Stomach (tissue), 9 donors: ENCODE data around the gene UNC45B. TPM values are rescaled to one million over a fixed set of nuclear protein-coding genes. Genes with fewer than 3 reads are reported as not detected.

Experiments
- DNase-seq, 2 donors: peaks; one replicate each; pipeline versions ENCODE4 v3.0.0 to v3.0.0-alpha.2; 2013 to 2019
- H3K27ac ChIP-seq, 5 donors: fragments of 200-600 bp in 4 of 5; sonication (generic) in 4 of 5; one replicate each; pipeline ENCODE4 v1.5.1; 2013 to 2019; ENCODE audit warnings: mild to moderate bottlenecking in 1 of 5, moderate library complexity in 1 of 5
- H3K27me3 ChIP-seq, 3 donors: fragments of 200-600 bp; sonication (generic); one replicate each; pipeline ENCODE4 v1.5.1; 2017 to 2019; ENCODE audit warnings: mixed run types in 1 of 3
- H3K36me3 ChIP-seq, 4 donors: fragments of 200-600 bp; sonication (generic); 1 replicate in 3 of 4; 2 replicates in 1 of 4; pipeline ENCODE4 v1.5.1; 2016 to 2019
- H3K4me1 ChIP-seq, 4 donors: fragments of 200-600 bp; sonication (generic); one replicate each; pipeline ENCODE4 v1.5.1; 2016 to 2019
- H3K4me3 ChIP-seq, 4 donors: fragments of 200-600 bp; sonication (generic) in 3 of 4; one replicate each; pipeline ENCODE4 v1.5.1; 2016 to 2019; ENCODE audit warnings: mild to moderate bottlenecking in 1 of 4
- H3K9me3 ChIP-seq, 4 donors: fragments of 200-600 bp; sonication (generic); one replicate each; pipeline ENCODE4 v1.5.1; 2016 to 2019
- EP300 ChIP-seq: sonication (generic); formaldehyde crosslinking; IDR thresholded peaks from one replicate; pipeline ENCODE4 v1.6.1; 2017; ENCODE audit warnings: antibody characterized with exemption
- POLR2A ChIP-seq, 4 donors: fragments of 450-650 bp; IDR thresholded peaks; one replicate each; pipeline ENCODE4 v1.6.1; 2016; ENCODE audit warnings: antibody characterized with exemption in 4 of 4, control low read depth in 2 of 4, mild to moderate bottlenecking in 1 of 4, moderate library complexity in 1 of 4
- POLR2AphosphoS5 ChIP-seq, 3 donors: sonication (generic); formaldehyde crosslinking; IDR thresholded peaks; one replicate each; pipeline ENCODE4 v1.6.1; 2016; ENCODE audit warnings: antibody characterized with exemption in 3 of 3
- WGBS, 5 donors: extraction: QIAGEN DNeasy Blood & Tissue Kit in 3 of 5; methylation state at CpG; one replicate each; pipeline versions ENCODE4 v1.1.5 to v1.1.7; 2013 to 2018; 5-methylcytosine and 5-hydroxymethylcytosine counted together
- intact Hi-C: fragments of 100-400 bp; cut with DNase I; formaldehyde crosslinking; loops from one replicate; pipeline ENCODE4 v1.15.1; 2023; ENCODE audit warnings: low total_unique reads
- polyA plus RNA-seq, 3 donors: library from polyadenylated mRNA; stranded (reverse); fragments of 200-250 nt; gene quantifications; one replicate each; pipeline ENCODE4 v1.2.3, GENCODE V29; 2013
- total RNA-seq, 5 donors: library from RNA; depleted of rRNA; stranded (reverse); fragments of >200 nt; gene quantifications; one replicate each; pipeline versions ENCODE4 v1.1.0 to v1.2.3, GENCODE V29; 2014 to 2016
- TF ChIP-seq, protein P1 (sequence below), 7 experiments: fragments of 450-650 bp in 4 of 7; fragments of 200-600 bp in 3 of 7; sonication (generic) in 3 of 7; IDR thresholded peaks; one replicate each; pipeline ENCODE4 v1.5.1; 2016 to 2019; ENCODE audit warnings: antibody characterized with exemption in 7 of 7, control low read depth in 2 of 7, mild to moderate bottlenecking in 1 of 7
- donor health status: healthy with polysubstance abuse.
- donor health status: Bipolar disorder and iron deficiency.
- donor health status: healthy.

Gene UNC45B
- total and polyA plus RNA-seq, 8 donors = 0.05 to 1.8 (median 0.30) TPM; not detected in 2

DNA sequence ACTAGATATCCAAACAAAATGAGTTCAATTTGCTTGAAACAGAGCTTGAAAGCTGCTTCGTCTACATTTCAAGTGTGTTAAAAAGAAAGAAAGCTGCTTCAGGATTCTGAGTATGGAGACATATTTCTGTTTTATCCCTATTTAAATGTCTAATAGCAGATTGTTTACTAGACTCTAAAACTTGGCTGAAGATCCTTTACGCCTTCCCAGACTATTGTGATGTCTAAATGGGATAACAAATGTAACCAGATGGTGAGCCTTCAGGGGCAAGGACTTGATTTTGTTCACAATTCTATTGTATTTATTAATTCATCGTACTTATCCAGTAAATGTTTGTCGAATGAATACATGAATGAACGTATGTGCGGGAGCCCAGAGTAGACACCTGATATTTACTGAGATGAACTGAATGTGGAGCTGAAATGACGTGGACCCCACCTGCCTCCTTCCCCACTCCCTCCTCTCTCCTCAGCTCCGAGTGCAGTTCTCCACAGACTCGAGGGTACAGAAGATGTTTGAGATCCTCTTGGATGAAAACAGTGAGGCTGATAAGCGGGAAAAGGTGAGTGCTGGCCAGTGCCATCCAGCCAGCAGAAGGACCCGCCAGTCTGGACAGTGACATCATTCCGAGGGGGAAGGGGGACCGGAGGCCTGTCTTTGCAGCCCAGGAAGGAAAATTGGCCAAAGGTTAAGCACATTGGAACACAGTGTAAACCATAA lies 5.0 kb downstream of the UNC45B start:
- peaks cover 0 to 9% (median 0%) of the 10 kb centered on the region in 3 donors for H3K27me3 ChIP-seq
- H3K4me3 ChIP-seq = no peak overlapping the region
- TF ChIP-seq EP300 (no peak), POLR2AphosphoS5 (IDR thresholded peaks at IDR 0.05) (no peak), POLR2A (IDR thresholded peaks at IDR 0.05) (no peak)
- TF ChIP-seq, protein P1, sequence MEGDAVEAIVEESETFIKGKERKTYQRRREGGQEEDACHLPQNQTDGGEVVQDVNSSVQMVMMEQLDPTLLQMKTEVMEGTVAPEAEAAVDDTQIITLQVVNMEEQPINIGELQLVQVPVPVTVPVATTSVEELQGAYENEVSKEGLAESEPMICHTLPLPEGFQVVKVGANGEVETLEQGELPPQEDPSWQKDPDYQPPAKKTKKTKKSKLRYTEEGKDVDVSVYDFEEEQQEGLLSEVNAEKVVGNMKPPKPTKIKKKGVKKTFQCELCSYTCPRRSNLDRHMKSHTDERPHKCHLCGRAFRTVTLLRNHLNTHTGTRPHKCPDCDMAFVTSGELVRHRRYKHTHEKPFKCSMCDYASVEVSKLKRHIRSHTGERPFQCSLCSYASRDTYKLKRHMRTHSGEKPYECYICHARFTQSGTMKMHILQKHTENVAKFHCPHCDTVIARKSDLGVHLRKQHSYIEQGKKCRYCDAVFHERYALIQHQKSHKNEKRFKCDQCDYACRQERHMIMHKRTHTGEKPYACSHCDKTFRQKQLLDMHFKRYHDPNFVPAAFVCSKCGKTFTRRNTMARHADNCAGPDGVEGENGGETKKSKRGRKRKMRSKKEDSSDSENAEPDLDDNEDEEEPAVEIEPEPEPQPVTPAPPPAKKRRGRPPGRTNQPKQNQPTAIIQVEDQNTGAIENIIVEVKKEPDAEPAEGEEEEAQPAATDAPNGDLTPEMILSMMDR (IDR thresholded peaks at IDR 0.05) = no peak
- DNase-seq = no peak
- no peaks in the 10 kb centered on the region for H3K4me1 ChIP-seq
- intact Hi-C loops = no loop called here
- no peak overlapping the region for H3K27ac ChIP-seq
- 52 to 61% (median 55%) methylated on average over 13 of the region's 13 CpGs for WGBS, 5 donors
- no peaks in the 10 kb centered on the region for H3K9me3 ChIP-seq
- no peaks in the 10 kb centered on the region for H3K36me3 ChIP-seq

DNA sequence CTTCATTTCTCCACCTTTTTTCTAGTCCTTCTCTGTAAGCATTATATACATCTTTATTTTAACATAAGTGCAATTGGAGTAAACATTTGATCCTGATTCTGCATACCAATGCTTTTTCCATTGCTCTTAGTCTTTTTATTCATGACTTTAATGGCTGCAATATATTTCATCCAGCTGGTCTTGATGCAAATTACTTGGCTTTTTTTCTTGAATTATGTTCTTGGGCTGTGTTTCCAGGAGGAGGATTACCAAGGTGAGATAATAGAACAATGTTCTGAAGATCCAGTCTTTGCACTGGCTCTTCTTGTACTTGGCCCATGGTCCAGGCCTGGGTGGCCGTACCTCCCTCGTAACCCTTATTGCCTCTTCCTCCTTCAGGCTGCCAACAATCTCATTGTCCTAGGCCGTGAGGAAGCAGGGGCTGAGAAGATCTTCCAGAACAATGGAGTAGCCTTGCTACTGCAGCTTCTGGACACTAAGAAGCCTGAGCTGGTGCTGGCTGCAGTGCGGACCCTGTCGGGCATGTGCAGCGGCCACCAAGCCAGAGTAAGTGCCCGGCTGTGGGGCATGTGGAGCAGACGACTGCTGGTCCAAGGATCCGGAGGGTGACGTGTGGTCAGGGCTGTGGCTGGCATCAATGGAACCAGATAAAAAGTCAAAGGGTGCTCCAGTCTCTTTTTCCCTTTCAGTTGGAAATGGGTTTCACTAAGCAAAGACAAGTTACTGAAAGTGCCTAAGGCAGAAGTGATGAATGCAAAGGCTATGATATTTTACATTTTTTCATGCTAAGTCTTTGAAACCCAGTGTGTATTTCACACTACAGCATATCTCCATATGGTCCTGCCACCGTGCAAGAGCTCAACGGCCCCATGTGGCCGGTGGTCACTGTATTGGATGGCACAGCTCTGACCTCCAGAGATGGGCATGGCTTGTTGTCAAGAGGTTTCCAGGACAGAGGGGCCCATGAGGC lies 6.9 kb downstream of the UNC45B start:
- DNase-seq = no peak
- H3K27me3 ChIP-seq = peaks cover 0 to 4% (median 0%) of the 10 kb centered on the region in 3 donors
- TF ChIP-seq POLR2AphosphoS5 (IDR thresholded peaks at IDR 0.05) = no peak
- no peak for TF ChIP-seq POLR2A (IDR thresholded peaks at IDR 0.05)
- TF ChIP-seq, protein P1 (IDR thresholded peaks at IDR 0.05) = no peak
- no peak overlapping the region for H3K4me3 ChIP-seq
- WGBS, 5 donors = 87 to 92% (median 89%) methylated on average over 13 of the region's 13 CpGs
- H3K36me3 ChIP-seq = no peaks in the 10 kb centered on the region
- H3K9me3 ChIP-seq = no peaks in the 10 kb centered on the region
- H3K4me1 ChIP-seq = no peaks in the 10 kb centered on the region
- H3K27ac ChIP-seq = no peak overlapping the region
- intact Hi-C loops = no loop called here

DNA sequence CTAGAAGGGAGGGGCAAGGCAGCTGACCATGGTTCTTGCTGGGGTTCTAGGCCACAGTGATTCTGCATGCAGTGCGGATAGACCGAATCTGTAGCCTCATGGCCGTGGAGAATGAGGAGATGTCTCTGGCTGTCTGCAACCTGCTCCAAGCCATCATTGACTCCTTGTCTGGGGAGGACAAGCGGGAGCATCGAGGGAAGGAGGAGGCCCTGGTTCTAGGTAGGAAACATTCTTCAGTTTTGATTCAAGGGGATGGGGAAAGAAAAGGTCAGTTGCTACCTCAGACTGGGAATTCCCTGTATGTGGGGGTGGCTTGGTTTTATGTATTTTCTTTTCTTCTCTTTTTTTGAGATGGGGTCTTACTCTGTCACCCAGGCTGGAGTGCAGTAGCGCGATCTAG lies 7.6 kb downstream of the UNC45B start:
- H3K36me3 ChIP-seq = no peaks in the 10 kb centered on the region
- peaks cover 0 to 4% (median 0%) of the 10 kb centered on the region in 3 donors for H3K27me3 ChIP-seq
- H3K4me3 ChIP-seq = no peak overlapping the region
- 92 to 96% (median 93%) methylated on average over 7 of the region's 7 CpGs for WGBS, 5 donors
- no peak for TF ChIP-seq EP300
- TF ChIP-seq POLR2A (IDR thresholded peaks at IDR 0.05) = no peak
- no peak for TF ChIP-seq POLR2AphosphoS5 (IDR thresholded peaks at IDR 0.05)
- TF ChIP-seq, protein P1 (IDR thresholded peaks at IDR 0.05) = no peak
- no peak overlapping the region for H3K27ac ChIP-seq
- no peak for DNase-seq
- no peaks in the 10 kb centered on the region for H3K4me1 ChIP-seq
- H3K9me3 ChIP-seq = no peaks in the 10 kb centered on the region
- intact Hi-C loops = no loop called here

DNA sequence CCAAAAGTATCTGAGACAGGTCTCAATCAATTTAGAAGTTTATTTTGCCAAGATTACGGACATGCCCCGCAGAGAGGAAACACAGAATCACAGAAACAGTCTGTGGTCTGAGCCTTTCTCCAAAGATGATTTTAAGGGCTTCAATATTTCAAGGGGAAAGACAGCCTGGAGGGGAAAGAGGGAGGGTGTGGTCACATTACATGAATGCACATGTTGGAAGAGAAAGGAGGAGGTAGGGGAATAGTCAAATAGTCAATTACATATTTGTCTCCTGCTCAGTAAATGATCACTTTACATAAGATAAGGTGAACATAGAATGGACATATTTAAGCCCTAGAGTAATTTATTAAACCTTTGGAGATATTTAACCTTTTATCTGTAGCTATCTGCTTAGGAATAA lies 12.3 kb downstream of the UNC45B start:
- no peak for TF ChIP-seq POLR2AphosphoS5 (IDR thresholded peaks at IDR 0.05)
- no peak for TF ChIP-seq EP300
- H3K4me3 ChIP-seq = no peak overlapping the region
- H3K27me3 ChIP-seq = peaks cover 0 to 9% (median 6%) of the 10 kb centered on the region in 3 donors
- H3K9me3 ChIP-seq = no peaks in the 10 kb centered on the region
- intact Hi-C loops = no loop called here
- 58 to 73% (median 66%) methylated on average over 2 of the region's 2 CpGs for WGBS, 5 donors
- no peak overlapping the region for H3K27ac ChIP-seq
- no peaks in the 10 kb centered on the region for H3K36me3 ChIP-seq
- DNase-seq = no peak
- H3K4me1 ChIP-seq = no peaks in the 10 kb centered on the region
